AG04449 (cell line): ENCODE measurements around the gene LACTB.

Source experiments
- CTCF ChIA-PET: fragments of 350-600 bp; formaldehyde crosslinking; extraction: SDS; loops from one replicate; lab custom pipeline; 2021; ENCODE audit warnings: antibody characterized with exemption; lab: Yijun Ruan, JAX
- POLR2A ChIA-PET: fragments of 400-600, 350-600 bp; formaldehyde crosslinking; extraction: SDS; loops from one replicate; lab custom pipeline; 2020; ENCODE audit warnings: antibody characterized with exemption, inconsistent platforms; lab: Yijun Ruan, JAX
- DNase-seq: peaks from one replicate; pipeline ENCODE4 v3.0.0-alpha.2; 2010; ENCODE audit warnings: low read depth, low spot score
- H3K4me3 ChIP-seq: 2 replicates; pipeline ENCODE4 v1.5.1; 2011; ENCODE audit warnings: low read depth, mild to moderate bottlenecking, control low read depth, low read length
- TF ChIP-seq, protein P1 (sequence below): IDR thresholded peaks from one replicate; pipeline ENCODE4 v1.5.1; 2011; ENCODE audit warnings: mild to moderate bottlenecking, moderate library complexity, low read length, control low read depth, inconsistent platforms; ENCODE audit not compliant: insufficient read depth; ENCODE audit errors: missing control alignments

The LACTB gene

DNA sequence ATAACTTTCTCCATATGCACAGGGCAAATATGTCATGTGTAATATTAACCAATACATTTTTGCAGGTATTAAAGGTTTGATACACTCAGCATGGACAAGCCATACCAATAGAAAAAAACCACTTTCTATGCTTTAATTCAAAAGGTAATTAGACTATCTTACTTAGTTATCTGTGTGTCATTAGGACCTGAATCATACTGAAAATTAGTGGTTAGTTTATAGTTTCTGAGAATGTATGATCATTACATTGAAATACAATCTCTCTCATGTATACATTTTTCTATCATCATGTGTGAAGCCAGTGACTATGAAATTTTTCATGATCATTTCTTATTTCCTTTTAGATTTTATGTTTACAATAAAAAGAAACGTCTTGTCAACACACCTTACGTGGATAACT lies 19.3 kb downstream of the LACTB start:
- H3K4me3 ChIP-seq: no peak overlapping the region
- CTCF ChIA-PET: no interaction called here
- POLR2A ChIA-PET: interaction anchor here (1.0 kb wide), 1 partner anchor 10 kb away, joined by 3 read pairs; no protein-coding TSS in a partner anchor
- no peak for DNase-seq
- TF ChIP-seq, protein P1, sequence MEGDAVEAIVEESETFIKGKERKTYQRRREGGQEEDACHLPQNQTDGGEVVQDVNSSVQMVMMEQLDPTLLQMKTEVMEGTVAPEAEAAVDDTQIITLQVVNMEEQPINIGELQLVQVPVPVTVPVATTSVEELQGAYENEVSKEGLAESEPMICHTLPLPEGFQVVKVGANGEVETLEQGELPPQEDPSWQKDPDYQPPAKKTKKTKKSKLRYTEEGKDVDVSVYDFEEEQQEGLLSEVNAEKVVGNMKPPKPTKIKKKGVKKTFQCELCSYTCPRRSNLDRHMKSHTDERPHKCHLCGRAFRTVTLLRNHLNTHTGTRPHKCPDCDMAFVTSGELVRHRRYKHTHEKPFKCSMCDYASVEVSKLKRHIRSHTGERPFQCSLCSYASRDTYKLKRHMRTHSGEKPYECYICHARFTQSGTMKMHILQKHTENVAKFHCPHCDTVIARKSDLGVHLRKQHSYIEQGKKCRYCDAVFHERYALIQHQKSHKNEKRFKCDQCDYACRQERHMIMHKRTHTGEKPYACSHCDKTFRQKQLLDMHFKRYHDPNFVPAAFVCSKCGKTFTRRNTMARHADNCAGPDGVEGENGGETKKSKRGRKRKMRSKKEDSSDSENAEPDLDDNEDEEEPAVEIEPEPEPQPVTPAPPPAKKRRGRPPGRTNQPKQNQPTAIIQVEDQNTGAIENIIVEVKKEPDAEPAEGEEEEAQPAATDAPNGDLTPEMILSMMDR: no peak

DNA sequence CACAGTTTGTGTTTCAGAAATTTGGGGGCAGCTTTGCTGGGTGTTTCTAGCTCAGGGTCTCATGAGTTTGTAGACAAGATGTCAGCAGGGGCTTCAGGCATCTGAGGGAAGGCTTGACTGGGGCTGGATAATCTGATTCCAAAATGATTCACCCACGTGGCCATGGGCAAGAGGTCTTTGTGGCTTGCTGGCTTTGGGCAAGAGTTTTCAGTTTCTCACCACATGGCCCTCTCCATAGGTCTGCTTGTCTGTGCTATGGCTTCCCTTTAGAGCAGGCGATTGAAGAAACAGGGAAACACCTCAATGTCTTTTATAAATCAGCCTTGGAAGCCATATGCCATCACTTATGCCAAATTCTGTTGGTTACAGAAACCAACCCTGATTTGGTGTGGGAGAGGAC lies 23.8 kb downstream of the LACTB start:
- ChIA-PET POLR2A (no interaction called here), CTCF (no interaction called here)
- TF ChIP-seq, protein P1: no peak

DNA sequence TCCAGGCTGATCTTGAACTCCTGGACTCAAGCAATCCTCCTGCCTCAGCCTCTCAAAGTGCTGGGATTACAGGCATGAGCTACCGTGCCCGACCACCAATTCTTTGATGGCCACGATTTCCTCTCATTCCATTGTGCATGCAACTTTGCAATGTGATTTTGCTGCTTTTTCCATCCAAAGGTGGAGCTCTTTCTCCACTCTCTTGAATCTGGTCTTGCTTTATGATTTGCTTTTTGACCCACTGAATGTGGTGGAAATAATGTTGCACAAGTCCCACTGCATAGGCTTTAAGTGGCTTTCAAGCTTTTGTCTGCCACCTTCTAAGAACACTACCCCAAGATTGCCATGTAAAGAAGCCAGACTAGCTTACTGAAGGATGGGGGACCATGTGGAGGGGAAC lies 25.0 kb downstream of the LACTB start:
- TF ChIP-seq, protein P1: no peak
- H3K4me3 ChIP-seq: no peak overlapping the region
- ChIA-PET POLR2A (interaction anchor here (2.0 to 2.4 kb wide), 2 partner anchors 11 kb away, joined by 7 to 10 read pairs; partner anchors contain the start of gene RPS27L), CTCF (interaction anchor here (0.9 to 2.1 kb wide), 12 partner anchors 9 to 404 kb away, joined by 3 to 7 read pairs (median 3); no protein-coding TSS in a partner anchor)
- DNase-seq: no peak

More for the DNA sequence above, 23.8 kb downstream of the LACTB start:
- no peak for DNase-seq
- no peak overlapping the region for H3K4me3 ChIP-seq

DNA sequence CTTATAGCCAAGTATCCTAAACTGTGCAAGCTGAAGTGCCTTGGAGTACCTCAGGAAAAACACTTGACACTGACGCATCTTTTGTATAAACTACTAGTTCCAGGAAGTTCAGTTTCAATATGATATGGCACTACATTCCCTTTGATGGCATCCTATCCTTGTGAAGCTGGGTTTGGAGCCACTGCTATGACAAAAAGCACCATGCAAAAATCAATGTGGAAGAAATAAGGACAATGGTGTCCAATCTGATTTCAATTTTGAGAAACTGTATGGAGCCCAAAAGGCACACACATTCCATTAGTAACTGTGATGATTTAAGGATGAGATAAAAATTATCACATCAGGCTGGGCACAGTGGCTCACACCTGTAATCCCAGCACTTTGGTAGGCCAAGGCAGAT lies 30.0 kb downstream of the LACTB start:
- H3K4me3 ChIP-seq: no peak overlapping the region
- POLR2A ChIA-PET: no interaction called here
- no peak for DNase-seq
- CTCF ChIA-PET: interaction anchor here (1.3 kb wide), 1 partner anchor 14 kb away, joined by 3 read pairs; no protein-coding TSS in a partner anchor
- TF ChIP-seq, protein P1: no peak

DNA sequence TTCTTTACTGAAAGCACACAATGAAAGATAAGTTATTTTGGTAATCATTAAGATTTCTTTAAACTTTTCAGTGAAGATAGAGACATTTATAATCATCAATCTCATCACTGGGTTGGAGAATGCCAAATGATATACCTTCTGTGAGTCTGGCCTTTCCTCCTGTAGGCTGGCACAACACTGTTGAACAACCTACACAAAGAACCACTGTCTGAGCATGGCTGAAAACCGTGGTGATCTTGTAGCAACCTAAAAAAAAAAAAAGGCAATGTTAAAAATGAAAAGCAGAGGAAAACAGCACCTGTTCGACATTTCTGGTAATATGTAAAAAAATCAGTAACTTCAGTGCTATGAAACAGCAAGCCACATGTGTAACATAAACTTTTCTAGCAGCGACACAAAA lies 33.8 kb downstream of the LACTB start:
- POLR2A ChIA-PET: interaction anchor here (0.6 kb wide), 2 partner anchors 19 to 61 kb away, joined by 3 read pairs; no protein-coding TSS in a partner anchor
- CTCF ChIA-PET: interaction anchor here (1.2 kb wide), 1 partner anchor 61 kb away, joined by 3 read pairs; no protein-coding TSS in a partner anchor
- TF ChIP-seq, protein P1: no peak
- DNase-seq: no peak
- peak overlapping the region; percentile 79 for H3K4me3 ChIP-seq

DNA sequence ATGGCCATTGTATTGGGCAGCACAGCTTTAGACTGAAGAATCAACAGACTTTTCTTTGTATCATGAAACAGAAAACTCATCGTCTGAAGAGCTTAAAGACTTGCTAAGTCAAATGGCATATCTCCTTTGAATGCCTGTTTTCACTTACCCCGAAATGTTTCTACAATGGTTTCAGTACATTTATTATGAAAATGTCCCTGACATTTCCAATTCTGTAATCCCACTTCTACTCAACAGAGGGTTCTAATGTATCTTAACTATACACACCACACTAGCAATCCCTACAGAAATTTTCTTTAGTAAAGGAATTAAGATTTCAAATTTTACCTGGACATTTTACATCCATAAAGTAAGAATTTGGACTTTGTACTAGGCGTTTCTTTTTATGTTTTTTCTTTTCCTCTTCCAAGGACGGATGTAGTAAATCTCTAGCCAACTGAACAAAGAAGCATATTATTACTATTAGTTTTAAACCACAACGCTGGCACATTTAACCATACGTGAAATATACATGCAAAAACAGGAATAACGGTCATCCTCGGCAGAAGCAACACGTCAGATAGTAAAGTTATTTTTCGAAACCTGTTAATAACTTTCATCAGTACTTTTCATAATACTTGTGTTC lies 34.5 kb downstream of the LACTB start:
- TF ChIP-seq, protein P1: no peak
- DNase-seq: no peak
- peak overlapping the region; percentile 79 for H3K4me3 ChIP-seq
- POLR2A ChIA-PET: interaction anchor here (0.6 to 1.6 kb wide), 8 partner anchors 9 to 100 kb away, joined by 3 to 7 read pairs (median 4); partner anchors contain the start of gene RAB8B
- CTCF ChIA-PET: interaction anchor here (1.2 kb wide), 1 partner anchor 10 kb away, joined by 3 read pairs; no protein-coding TSS in a partner anchor
